CD14-positive monocyte (primary cell): ENCODE results near the gene NXPH4. TPM values are rescaled to one million over a fixed set of nuclear protein-coding genes. Genes with fewer than 3 reads are reported as not detected.
A peak's percentile ranks its signal among the peaks of the same experiment; 100 is the strongest.

ENCODE experiments used
- DNase-seq, 3 donors: peaks; one replicate each; pipeline ENCODE4 v3.0.0-alpha.2; 2011 to 2022
- H2AFZ ChIP-seq: 2 replicates; pipeline ENCODE4 v1.6.0; 2012; ENCODE audit warnings: mild to moderate bottlenecking, low read depth, low read length, inconsistent platforms; ENCODE audit not compliant: insufficient read depth, poor library complexity, severe bottlenecking
- H3K27ac ChIP-seq, 2 donors: 1 replicate in 1 of 2; 2 replicates in 1 of 2; pipeline ENCODE4 v1.5.1; 2012 to 2013; ENCODE audit warnings: low read length in 2 of 2, control low read depth in 1 of 2, inconsistent platforms in 1 of 2, low read depth in 1 of 2, mild to moderate bottlenecking in 1 of 2
- H3K27me3 ChIP-seq, 2 donors: one replicate each; pipeline versions ENCODE4 v1.6.0 to v1.6.1; 2011 to 2013; ENCODE audit warnings: low read length in 2 of 2; ENCODE audit not compliant: control insufficient read depth in 2 of 2, insufficient read depth in 2 of 2
- H3K36me3 ChIP-seq, 2 donors: replicated peaks in 1 of 2; 1 replicate in 1 of 2; 2 replicates in 1 of 2; pipeline versions ENCODE4 v1.5.1 to v1.6.1; 2012 to 2013; ENCODE audit warnings: low read length in 2 of 2, control low read depth in 1 of 2, inconsistent platforms in 1 of 2, mild to moderate bottlenecking in 1 of 2; ENCODE audit not compliant: insufficient read depth in 2 of 2, control insufficient read depth in 1 of 2
- H3K4me1 ChIP-seq, 2 donors: 1 replicate in 1 of 2; 2 replicates in 1 of 2; pipeline versions ENCODE4 v1.5.1 to v1.6.1; 2012 to 2013; ENCODE audit warnings: low read length in 2 of 2, control low read depth in 1 of 2, inconsistent platforms in 1 of 2, mild to moderate bottlenecking in 1 of 2, moderate library complexity in 1 of 2; ENCODE audit not compliant: insufficient read depth in 2 of 2, control insufficient read depth in 1 of 2
- H3K4me2 ChIP-seq: replicated peaks from 2 replicates; pipeline ENCODE3; 2012; ENCODE audit warnings: low read length, moderate library complexity, mild to moderate bottlenecking; ENCODE audit not compliant: poor library complexity, severe bottlenecking; ENCODE audit errors: extremely low read depth
- H3K4me3 ChIP-seq, 3 experiments: fragments of 200-600 bp in 1 of 3; sonication (generic) in 1 of 3; replicated peaks in 1 of 3; 1 replicate in 2 of 3; 2 replicates in 1 of 3; pipeline ENCODE4 v1.5.1; 2011 to 2013; ENCODE audit warnings: low read length in 3 of 3, mild to moderate bottlenecking in 3 of 3, control low read depth in 2 of 3, low read depth in 2 of 3, inconsistent platforms in 1 of 3, moderate library complexity in 1 of 3
- H3K79me2 ChIP-seq: 2 replicates; pipeline ENCODE4 v1.6.0; 2012; ENCODE audit warnings: mild to moderate bottlenecking, control low read depth, inconsistent platforms, low read length, moderate library complexity; ENCODE audit not compliant: insufficient read depth
- H3K9ac ChIP-seq: 2 replicates; pipeline ENCODE4 v1.6.0; 2017; ENCODE audit warnings: low read length, mild to moderate bottlenecking; ENCODE audit not compliant: insufficient read depth, poor library complexity, severe bottlenecking
- H3K9me3 ChIP-seq, 2 donors: replicated peaks in 1 of 2; 1 replicate in 1 of 2; 2 replicates in 1 of 2; pipeline versions ENCODE4 v1.5.1 to v1.6.1; 2012 to 2013; ENCODE audit warnings: low read length in 2 of 2, control low read depth in 1 of 2; ENCODE audit not compliant: control insufficient read depth in 1 of 2, insufficient read depth in 1 of 2
- H4K20me1 ChIP-seq: 2 replicates; pipeline ENCODE4 v1.6.0; 2012; ENCODE audit warnings: mild to moderate bottlenecking, low read length, control low read depth, moderate library complexity; ENCODE audit not compliant: insufficient read depth
- H3K27ac Mint-ChIP-seq, 7 donors: one replicate each; pipeline ENCODE4 v1.8.0; 2020; ENCODE audit warnings: mild to moderate bottlenecking in 7 of 7, mixed read lengths in 7 of 7, moderate library complexity in 6 of 7, inconsistent platforms in 2 of 7
- H3K27me3 Mint-ChIP-seq, 3 donors: one replicate each; pipeline ENCODE4 v1.8.0; 2021 to 2022; ENCODE audit warnings: low read depth in 3 of 3, mild to moderate bottlenecking in 3 of 3, mixed read lengths in 3 of 3, moderate library complexity in 3 of 3, inconsistent platforms in 1 of 3
- H3K36me3 Mint-ChIP-seq, 2 donors: one replicate each; pipeline ENCODE4 v1.8.0; 2020; ENCODE audit warnings: mixed read lengths in 2 of 2, inconsistent platforms in 1 of 2, mild to moderate bottlenecking in 1 of 2
- H3K4me1 Mint-ChIP-seq: one replicate; pipeline ENCODE4 v1.8.0; 2020; ENCODE audit warnings: mild to moderate bottlenecking, mixed read lengths
- H3K4me3 Mint-ChIP-seq, 2 donors: one replicate each; pipeline ENCODE4 v1.8.0; 2020; ENCODE audit warnings: mild to moderate bottlenecking in 2 of 2, mixed read lengths in 2 of 2, moderate library complexity in 1 of 2
- H3K9me3 Mint-ChIP-seq, 7 donors: one replicate each; pipeline ENCODE4 v1.8.0; 2020 to 2022; ENCODE audit warnings: mixed read lengths in 7 of 7, mild to moderate bottlenecking in 6 of 7, moderate library complexity in 6 of 7, inconsistent platforms in 2 of 7
- CTCF ChIP-seq: fragments of 200-600 bp; IDR thresholded peaks from one replicate; pipeline ENCODE4 v1.8.0; 2022; ENCODE audit warnings: antibody characterized with exemption, mild to moderate bottlenecking
- WGBS: methylation state at CpG from one replicate; pipeline ENCODE4 v1.1.5; 2013; ENCODE audit warnings: missing lambda C conversion rate; ENCODE audit not compliant: insufficient coverage; 5-methylcytosine and 5-hydroxymethylcytosine counted together
- intact Hi-C, 2 donors: fragments of 100-400 bp; cut with micrococcal nuclease; formaldehyde crosslinking; loops; one replicate each; pipeline versions ENCODE4 v1.15.0 to v1.15.1; 2023
- polyA plus RNA-seq, 3 donors: library from polyadenylated mRNA; depleted of rRNA in 1 of 3; unstranded in 2 of 3; stranded (reverse) in 1 of 3; fragments of 300-500 nt in 2 of 3; fragments of >200 nt in 1 of 3; fragmentation: Illumina TruSeq in 2 of 3; gene quantifications; 1 replicate in 2 of 3; 2 replicates in 1 of 3; pipeline ENCODE4 v1.2.3, GENCODE V29; 2012 to 2021

The NXPH4 gene
- polyA plus RNA-seq, 3 donors, result not detected

GRCh38 chr12:57233357-57234232 is 17.0 kb downstream of the NXPH4 start:
- no peak for TF ChIP-seq CTCF
- WGBS, result 100% methylated on average over 2 of the region's 15 CpGs
- peaks cover 32 to 46% (median 38%) of the 10 kb centered on the region in 3 donors for H3K27me3 Mint-ChIP-seq
- H3K4me2 ChIP-seq, result no peak overlapping the region
- no peak overlapping the region for H3K27ac ChIP-seq
- intact Hi-C loops, result no loop called here
- no peak overlapping the region for H3K9ac ChIP-seq
- peaks cover 53% of the 10 kb centered on the region for H4K20me1 ChIP-seq
- H3K4me1 Mint-ChIP-seq, result peaks cover 55% of the 10 kb centered on the region
- H3K4me3 ChIP-seq, result no peak overlapping the region
- H3K36me3 Mint-ChIP-seq, result peaks cover 46 to 49% of the 10 kb centered on the region in 2 donors
- no peak overlapping the region for H3K4me3 Mint-ChIP-seq
- no peak for DNase-seq
- peaks cover 36 to 54% of the 10 kb centered on the region in 2 donors for H3K4me1 ChIP-seq
- H3K9me3 Mint-ChIP-seq, result peaks cover 0 to 13% (median 6%) of the 10 kb centered on the region in 7 donors
- peaks cover 0 to 24% of the 10 kb centered on the region in 2 donors for H3K9me3 ChIP-seq
- H3K27me3 ChIP-seq, result peaks cover 30 to 39% of the 10 kb centered on the region in 2 donors
- no peak overlapping the region for H2AFZ ChIP-seq
- peak overlapping the region in 4 of 7 donors; percentile 43 to 86 (median 62) for H3K27ac Mint-ChIP-seq
- peaks cover 22% of the 10 kb centered on the region for H3K79me2 ChIP-seq
- peaks cover 32 to 39% of the 10 kb centered on the region in 2 donors for H3K36me3 ChIP-seq

GRCh38 chr12:57234233-57234570 is 17.6 kb downstream of the NXPH4 start:
- Histone ChIP-seq H3K4me3 (no peak overlapping the region), H3K9me3 (peaks cover 0 to 24% of the 10 kb centered on the region in 2 donors), H3K27me3 (peaks cover 33 to 42% of the 10 kb centered on the region in 2 donors), H3K4me1 (peaks cover 37 to 55% of the 10 kb centered on the region in 2 donors), H3K36me3 (peaks cover 32 to 39% of the 10 kb centered on the region in 2 donors), H2AFZ (no peak overlapping the region), H3K79me2 (peaks cover 22% of the 10 kb centered on the region), H3K4me2 (no peak overlapping the region), H3K27ac (no peak overlapping the region), H4K20me1 (peaks cover 53% of the 10 kb centered on the region), H3K9ac (no peak overlapping the region)
- H3K4me1 Mint-ChIP-seq, result peaks cover 56% of the 10 kb centered on the region
- peaks cover 37 to 49% (median 41%) of the 10 kb centered on the region in 3 donors for H3K27me3 Mint-ChIP-seq
- H3K9me3 Mint-ChIP-seq, result peaks cover 0 to 13% (median 7%) of the 10 kb centered on the region in 7 donors
- WGBS, result 78% methylated on average over 2 of the region's 3 CpGs
- intact Hi-C loops, result no loop called here
- DNase-seq, result no peak
- TF ChIP-seq CTCF, result no peak
- peaks cover 46 to 53% of the 10 kb centered on the region in 2 donors for H3K36me3 Mint-ChIP-seq
- H3K27ac Mint-ChIP-seq, result peak overlapping the region in 5 of 7 donors; percentile 43 to 86 (median 54)
- no peak overlapping the region for H3K4me3 Mint-ChIP-seq
